Measurements from ENCODE around the gene RMND5B. TPM values are rescaled to one million over a fixed set of nuclear protein-coding genes. Genes with fewer than 3 reads are reported as not detected.
"Not testable (repeated sequence)": the region's sequence is repeated elsewhere in the genome, so short reads cannot be mapped to it uniquely, and the experiment has no call there.

Gene RMND5B
- 38.2 and 51.3 TPM in 2 replicates for total RNA-seq (2014; rRNA removed; shearing (Covaris generic))

DNA sequence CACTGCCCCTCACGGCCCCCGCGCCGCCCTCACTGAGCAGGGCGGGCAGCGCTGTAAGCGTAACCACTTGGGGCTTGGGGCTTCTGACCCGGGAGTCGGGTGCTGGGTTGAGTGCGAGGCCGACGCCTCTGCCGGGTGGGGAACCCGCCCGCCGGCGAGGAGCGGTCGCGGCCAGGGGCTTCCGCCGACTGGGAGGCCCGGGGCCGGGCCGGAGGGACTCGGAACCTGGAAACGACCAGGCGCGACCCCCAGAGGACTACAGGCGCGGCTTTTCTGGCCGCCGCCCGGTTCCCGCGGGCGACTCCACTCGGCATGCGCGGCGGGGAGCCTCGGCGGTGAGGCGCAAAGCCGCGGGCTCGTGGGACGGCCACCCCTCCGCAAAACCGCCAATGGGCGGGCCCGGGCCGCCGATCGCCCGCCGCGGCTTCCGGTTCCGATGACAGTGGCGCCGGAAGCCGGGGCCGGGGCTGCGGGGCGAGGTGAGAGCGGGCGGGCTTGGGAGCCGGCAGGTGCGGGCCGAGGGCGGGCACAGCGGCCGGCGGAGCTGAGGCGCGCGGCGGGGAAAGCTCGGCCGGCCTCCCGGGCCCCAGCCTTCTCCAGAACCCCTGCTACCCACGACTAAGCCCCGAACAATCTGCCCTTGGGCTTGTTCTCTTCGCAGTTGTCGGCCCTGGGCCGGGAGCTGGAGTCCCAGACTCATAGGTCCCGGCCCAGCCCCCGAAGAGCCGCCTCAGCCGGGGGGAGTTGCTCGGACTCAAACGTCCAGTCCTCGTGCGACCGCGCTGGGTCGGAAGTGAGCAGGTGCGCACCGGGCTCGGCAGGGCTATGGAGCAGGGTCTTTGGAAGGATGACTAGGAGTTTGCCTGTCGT is at the start of gene RMND5B:
TSS of gene RMND5B (plus strand) at position 439 of the 870 bp plus-strand sequence. CDS start 7,106 bp downstream, outside the sequence.
- Histone ChIP-seq H3K36me3 (replicated peaks; ENCODE audit: control insufficient read depth, insufficient read depth, low read length) (peaks cover 3% of the 10 kb centered on the region; the same call in 1 of the 2 replicates), H3K4me3 (ENCODE audit: insufficient read depth, low read depth, low read length) (peak within 1 kb of the TSS; percentile 80), H3K27me3 (ENCODE audit: control insufficient read depth, insufficient read depth, low read length) (no peaks in the 10 kb centered on the region)
- DNase-seq = peak; percentile 97

- Histone ChIP-seq H3K4me3 (ENCODE audit: insufficient read depth, low read depth, low read length) (no peak overlapping the region), H3K36me3 (replicated peaks; ENCODE audit: control insufficient read depth, insufficient read depth, low read length) (no peaks in the 10 kb centered on the region), H3K27me3 (ENCODE audit: control insufficient read depth, insufficient read depth, low read length) (no peaks in the 10 kb centered on the region; the same call in 1 of the 2 replicates)
- peak; percentile 57 for DNase-seq
Observed at GRCh38 chr5:178081571-178082243, 49.1 kb upstream of the RMND5B start.

- Histone ChIP-seq H3K36me3 (replicated peaks; ENCODE audit: control insufficient read depth, insufficient read depth, low read length) (no peaks in the 10 kb centered on the region), H3K27me3 (ENCODE audit: control insufficient read depth, insufficient read depth, low read length) (no peaks in the 10 kb centered on the region; the same call in 1 of the 2 replicates), H3K4me3 (ENCODE audit: insufficient read depth, low read depth, low read length) (no peak overlapping the region)
- peak; percentile 23 for DNase-seq
Observed at GRCh38 chr5:178083922-178084321, 46.9 kb upstream of the RMND5B start.

DNA sequence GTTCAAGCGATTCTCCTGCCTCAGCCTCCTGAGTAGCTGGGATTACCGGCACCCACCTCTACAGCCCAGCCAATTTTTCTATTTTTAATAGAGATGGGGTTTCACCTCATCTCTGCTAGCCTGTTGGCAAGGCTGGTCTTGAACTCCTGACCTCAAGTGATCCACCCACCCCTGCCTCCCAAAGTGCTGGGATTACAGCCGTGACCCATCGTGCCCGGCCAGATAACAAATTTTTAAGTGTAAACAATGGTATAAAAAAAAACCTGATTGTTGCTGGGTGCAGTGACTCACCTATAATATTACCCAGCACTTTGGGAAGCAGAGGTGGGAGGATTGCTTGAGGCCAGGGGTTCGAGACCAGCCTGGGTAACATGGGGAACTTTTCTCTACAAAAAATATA is 45.5 kb upstream of the RMND5B start:
- Histone ChIP-seq H3K27me3 (ENCODE audit: control insufficient read depth, insufficient read depth, low read length) (no peaks in the 10 kb centered on the region; the same call in 1 of the 2 replicates), H3K36me3 (replicated peaks; ENCODE audit: control insufficient read depth, insufficient read depth, low read length) (no peaks in the 10 kb centered on the region), H3K4me3 (ENCODE audit: insufficient read depth, low read depth, low read length) (no peak overlapping the region)
- no peak for DNase-seq

- no peaks in the 10 kb centered on the region for H3K36me3 ChIP-seq (replicated peaks; ENCODE audit: control insufficient read depth, insufficient read depth, low read length)
- DNase-seq = peak; percentile 79
Observed at GRCh38 chr5:178086266-178086665, 44.5 kb upstream of the RMND5B start.

GRCh38 chr5:178087199-178087598 is 43.6 kb upstream of the RMND5B start:
- H3K27me3 ChIP-seq (ENCODE audit: control insufficient read depth, insufficient read depth, low read length); DNase-seq; H3K36me3 ChIP-seq (replicated peaks; ENCODE audit: control insufficient read depth, insufficient read depth, low read length); H3K4me3 ChIP-seq (ENCODE audit: insufficient read depth, low read depth, low read length): not testable (repeated sequence)

More at GRCh38 chr5:178086266-178086665, 44.5 kb upstream of the RMND5B start:
- Histone ChIP-seq H3K4me3 (ENCODE audit: insufficient read depth, low read depth, low read length) (peak overlapping the region; percentile 0; the same call in 1 of the 2 replicates), H3K27me3 (ENCODE audit: control insufficient read depth, insufficient read depth, low read length) (no peaks in the 10 kb centered on the region)

DNA sequence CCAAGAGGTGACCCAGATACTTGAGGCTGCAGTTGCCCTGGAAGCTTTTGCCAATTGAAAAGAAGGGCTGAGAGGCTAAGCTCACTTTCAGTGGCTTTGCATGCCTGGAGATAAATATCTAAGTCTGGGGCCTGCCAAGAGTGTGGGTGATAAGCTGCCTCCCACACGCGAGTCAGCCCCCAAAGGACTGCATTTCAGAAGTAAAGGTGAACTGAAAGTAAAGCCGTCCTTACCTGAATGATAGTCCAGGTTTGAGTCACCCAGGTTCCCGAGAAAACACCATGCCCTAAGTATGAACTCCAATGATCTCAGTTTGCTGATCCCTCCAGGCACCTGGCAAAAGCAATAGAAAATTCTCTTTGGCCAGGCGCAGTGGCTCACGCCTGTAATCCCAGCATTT is 40.0 kb upstream of the RMND5B start:
- no peak for DNase-seq
- no peaks in the 10 kb centered on the region for H3K36me3 ChIP-seq (replicated peaks; ENCODE audit: control insufficient read depth, insufficient read depth, low read length)
- H3K27me3 ChIP-seq (ENCODE audit: control insufficient read depth, insufficient read depth, low read length) = no peaks in the 10 kb centered on the region

DNA sequence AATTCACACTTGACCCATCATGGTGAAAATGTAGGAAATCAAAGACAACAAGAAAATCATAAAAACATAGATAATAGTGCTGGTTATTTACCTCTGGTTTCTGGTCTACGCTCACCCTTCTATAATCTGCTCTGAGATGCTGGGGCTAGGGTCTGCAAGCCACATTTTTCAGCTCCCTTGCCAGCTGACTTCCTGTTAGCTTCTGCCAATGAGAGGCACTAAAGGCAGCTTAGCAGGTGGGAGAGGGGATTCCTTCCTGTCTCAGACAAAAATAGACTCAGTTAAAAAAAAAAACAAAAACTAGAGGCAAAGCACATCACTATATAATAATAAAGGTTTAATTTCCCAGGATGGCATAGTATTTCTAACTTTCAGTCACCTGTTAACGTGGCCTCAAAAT is 37.7 kb upstream of the RMND5B start:
- no peak for DNase-seq
- H3K27me3 ChIP-seq (ENCODE audit: control insufficient read depth, insufficient read depth, low read length) = no peaks in the 10 kb centered on the region

More for the DNA sequence above, 40.0 kb upstream of the RMND5B start:
- no peak overlapping the region for H3K4me3 ChIP-seq (ENCODE audit: insufficient read depth, low read depth, low read length)

DNA sequence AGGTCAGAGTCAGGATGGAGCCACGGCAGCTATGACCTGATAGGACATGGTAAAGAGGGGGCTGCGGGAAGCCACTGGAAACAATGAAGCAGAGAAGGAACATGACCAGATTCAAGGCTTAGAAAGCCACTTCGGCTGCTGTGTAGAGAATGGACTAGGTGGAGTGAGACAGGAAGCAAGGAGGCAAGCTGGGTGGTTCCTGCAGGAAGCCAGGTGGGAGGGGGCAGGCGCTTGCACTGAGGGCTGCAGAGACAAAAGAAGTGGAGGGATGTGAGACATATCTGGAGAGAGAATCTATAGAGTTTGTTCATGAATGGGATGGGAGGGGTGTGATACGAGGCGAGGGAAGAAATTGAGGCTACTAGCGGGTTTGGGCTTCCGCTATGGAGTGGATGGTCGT is 36.5 kb upstream of the RMND5B start:
- no peaks in the 10 kb centered on the region for H3K27me3 ChIP-seq (ENCODE audit: control insufficient read depth, insufficient read depth, low read length)
- no peak for DNase-seq
- H3K36me3 ChIP-seq (replicated peaks; ENCODE audit: control insufficient read depth, insufficient read depth, low read length) = no peaks in the 10 kb centered on the region
- no peak overlapping the region for H3K4me3 ChIP-seq (ENCODE audit: insufficient read depth, low read depth, low read length)

More for the DNA sequence above, 37.7 kb upstream of the RMND5B start:
- Histone ChIP-seq H3K36me3 (replicated peaks; ENCODE audit: control insufficient read depth, insufficient read depth, low read length) (no peaks in the 10 kb centered on the region), H3K4me3 (ENCODE audit: insufficient read depth, low read depth, low read length) (no peak overlapping the region)

- DNase-seq = no peak
- Histone ChIP-seq H3K4me3 (ENCODE audit: insufficient read depth, low read depth, low read length) (no peak overlapping the region), H3K27me3 (ENCODE audit: control insufficient read depth, insufficient read depth, low read length) (no peaks in the 10 kb centered on the region), H3K36me3 (replicated peaks; ENCODE audit: control insufficient read depth, insufficient read depth, low read length) (no peaks in the 10 kb centered on the region)
Observed at GRCh38 chr5:178098685-178099084, 32.1 kb upstream of the RMND5B start.

- DNase-seq = no peak
- Histone ChIP-seq H3K36me3 (replicated peaks; ENCODE audit: control insufficient read depth, insufficient read depth, low read length) (no peaks in the 10 kb centered on the region), H3K27me3 (ENCODE audit: control insufficient read depth, insufficient read depth, low read length) (no peaks in the 10 kb centered on the region), H3K4me3 (ENCODE audit: insufficient read depth, low read depth, low read length) (no peak overlapping the region)
Observed at GRCh38 chr5:178103612-178104011, 27.2 kb upstream of the RMND5B start.

DNA sequence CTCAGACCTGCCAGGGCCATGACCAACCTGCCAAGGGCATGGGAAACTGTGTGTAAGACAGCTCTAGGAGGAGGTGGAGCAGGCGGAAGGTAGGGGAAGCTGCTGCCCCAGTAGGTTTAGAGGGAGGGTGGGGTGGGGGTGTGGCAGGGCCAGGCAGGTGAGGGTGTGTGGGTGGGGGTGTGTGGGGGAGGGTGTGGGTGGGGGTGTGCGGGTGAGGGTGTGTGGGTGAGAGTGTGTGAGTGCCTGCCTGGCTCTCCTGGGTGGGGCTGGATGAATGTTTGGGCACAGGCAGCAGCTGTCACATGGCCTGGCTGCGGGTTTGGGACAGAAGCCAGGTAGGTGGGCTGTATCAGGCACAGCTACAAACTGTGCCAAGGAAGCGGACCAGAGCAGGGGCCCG is 26.3 kb upstream of the RMND5B start:
- no peak for DNase-seq
- no peaks in the 10 kb centered on the region for H3K27me3 ChIP-seq (ENCODE audit: control insufficient read depth, insufficient read depth, low read length)
- no peaks in the 10 kb centered on the region for H3K36me3 ChIP-seq (replicated peaks; ENCODE audit: control insufficient read depth, insufficient read depth, low read length)
- H3K4me3 ChIP-seq (ENCODE audit: insufficient read depth, low read depth, low read length) = no peak overlapping the region

DNA sequence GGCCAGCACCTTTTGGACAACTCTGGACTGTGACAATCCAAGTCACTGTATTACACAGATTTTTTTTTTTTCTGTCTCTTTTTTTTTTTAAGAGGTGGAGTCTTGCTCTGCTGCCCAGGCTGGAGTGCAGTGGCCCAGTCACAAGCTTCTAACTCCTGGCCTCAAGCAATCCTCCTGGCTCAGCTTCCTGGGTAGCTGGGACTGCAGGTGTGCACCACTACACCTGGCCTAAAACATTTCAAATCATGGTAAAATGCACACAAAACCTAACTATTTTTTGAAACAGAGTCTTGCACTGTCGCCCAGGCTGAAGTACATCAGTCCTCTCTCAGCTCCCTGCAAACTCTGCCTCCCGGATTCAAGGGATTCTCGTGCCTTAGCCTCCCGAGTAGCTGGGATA is 24.7 kb upstream of the RMND5B start:
- Histone ChIP-seq H3K27me3 (ENCODE audit: control insufficient read depth, insufficient read depth, low read length) (no peaks in the 10 kb centered on the region), H3K36me3 (replicated peaks; ENCODE audit: control insufficient read depth, insufficient read depth, low read length) (no peaks in the 10 kb centered on the region), H3K4me3 (ENCODE audit: insufficient read depth, low read depth, low read length) (no peak overlapping the region)
- DNase-seq = no peak

DNA sequence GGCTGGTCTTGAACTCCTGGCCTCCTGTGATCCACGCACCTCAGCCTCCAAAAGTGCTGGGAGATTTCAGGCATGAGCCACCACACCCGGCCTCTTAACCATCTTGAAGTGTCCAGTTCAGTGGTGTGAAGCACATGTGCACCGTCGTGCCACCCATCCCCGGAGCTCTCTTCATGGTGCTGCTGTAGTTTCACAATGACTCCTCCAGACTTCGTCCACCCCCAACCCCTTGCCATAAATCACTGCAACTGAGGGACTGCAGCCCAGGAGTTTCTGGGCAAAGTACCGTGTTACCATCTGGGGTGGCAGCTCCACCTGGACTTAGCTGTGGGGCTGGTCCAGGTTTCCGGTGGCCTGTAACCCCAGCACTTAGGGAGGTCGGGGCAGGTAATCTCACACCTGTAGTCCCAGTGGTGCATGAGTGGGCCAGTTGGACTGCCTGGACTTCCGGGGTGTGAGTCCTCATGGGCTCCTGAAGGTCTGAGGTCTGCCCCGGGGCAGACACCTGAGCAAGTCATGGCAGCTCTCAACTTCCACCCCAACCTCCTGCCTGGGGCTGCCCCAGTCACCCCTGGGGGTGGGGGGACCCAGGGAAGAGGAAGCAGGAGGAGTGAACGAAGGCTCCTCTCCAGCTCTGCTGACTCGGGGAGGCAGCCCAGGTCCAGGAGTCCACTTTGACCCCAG is 24.1 kb upstream of the RMND5B start:
- no peak overlapping the region for H3K4me3 ChIP-seq (ENCODE audit: insufficient read depth, low read depth, low read length)
- H3K36me3 ChIP-seq (replicated peaks; ENCODE audit: control insufficient read depth, insufficient read depth, low read length) = no peaks in the 10 kb centered on the region
- peak; percentile 49 for DNase-seq
- no peaks in the 10 kb centered on the region for H3K27me3 ChIP-seq (ENCODE audit: control insufficient read depth, insufficient read depth, low read length)
